ENCODE results near the gene TLR5. TPM values are rescaled to one million over a fixed set of nuclear protein-coding genes. Genes with fewer than 3 reads are reported as not detected.

TLR5 gene
- total and polyA plus RNA-seq, 2 donors (not counting 1 experiment from before 2014, with no cell fraction given) = 0.17 to 0.19 TPM

DNA sequence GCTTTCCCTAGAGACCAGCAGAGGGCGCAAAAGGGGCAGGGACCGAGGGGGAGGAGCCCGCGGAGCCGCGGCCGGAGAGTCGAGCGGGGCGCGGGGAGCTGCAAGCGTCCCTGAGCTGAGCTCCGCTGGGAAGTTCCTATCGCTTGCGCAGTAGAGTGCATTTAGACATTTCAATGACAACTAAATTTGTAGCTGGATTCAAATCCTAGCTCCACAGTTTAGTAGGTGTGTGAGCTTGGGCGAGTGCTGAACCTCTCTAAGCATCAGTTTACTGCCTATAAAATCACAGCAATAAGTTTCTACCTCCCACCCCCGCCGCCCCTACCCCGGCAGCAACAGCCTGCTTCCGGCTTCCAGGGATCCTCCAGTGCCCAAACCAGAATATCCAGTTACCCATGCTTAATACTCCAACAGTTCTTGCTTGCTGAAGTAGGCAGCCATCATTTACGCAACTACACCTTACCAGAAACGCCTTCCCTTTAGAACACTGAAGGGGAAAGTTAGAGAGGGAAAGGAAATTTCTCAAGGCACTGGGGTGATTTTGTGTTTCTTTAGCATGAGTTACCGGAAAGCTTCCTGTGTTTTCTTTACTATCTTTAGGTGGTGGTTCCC lies 9.1 kb downstream of the TLR5 start:
- Histone ChIP-seq H3K4me2 (ENCODE audit: extremely low read depth, insufficient read depth, low read length) (peak overlapping the region; percentile 83), H3K4me1 (ENCODE audit: control insufficient read depth, extremely low read depth, insufficient read depth, low read length) (peaks cover 2% of the 10 kb centered on the region), H3K9ac (ENCODE audit: insufficient read depth, low read length) (no peak overlapping the region), H3K36me3 (ENCODE audit: control insufficient read depth, insufficient read depth, low read length) (no peaks in the 10 kb centered on the region), H4K20me1 (ENCODE audit: control insufficient read depth, extremely low read depth, insufficient read depth, low read length) (no peaks in the 10 kb centered on the region), H3K9me3 (ENCODE audit: control insufficient read depth, insufficient read depth, low read depth, low read length) (no peaks in the 10 kb centered on the region), H3K27ac (ENCODE audit: insufficient read depth, low read length) (no peak overlapping the region), H3K4me3 (replicated peaks in 1 of 4; ENCODE audit: control extremely low read depth in 1 of 4, insufficient read depth in 1 of 4, low read depth in 3 of 4, low read length in 4 of 4) (peak overlapping the region in 3 of 4 experiments; percentile 16 to 37 (median 25)), H2AFZ (ENCODE audit: low read length) (peak overlapping the region; percentile 23), H3K79me2 (ENCODE audit: control insufficient read depth, insufficient read depth, low read length) (no peaks in the 10 kb centered on the region), H3K27me3 (ENCODE audit: control insufficient read depth, insufficient read depth, low read length) (peaks cover 7% of the 10 kb centered on the region)
- TF ChIP-seq EZH2 (IDR thresholded peaks at IDR 0.05; ENCODE audit: low read length, missing control alignments) = no peak
- TF ChIP-seq, protein P1, sequence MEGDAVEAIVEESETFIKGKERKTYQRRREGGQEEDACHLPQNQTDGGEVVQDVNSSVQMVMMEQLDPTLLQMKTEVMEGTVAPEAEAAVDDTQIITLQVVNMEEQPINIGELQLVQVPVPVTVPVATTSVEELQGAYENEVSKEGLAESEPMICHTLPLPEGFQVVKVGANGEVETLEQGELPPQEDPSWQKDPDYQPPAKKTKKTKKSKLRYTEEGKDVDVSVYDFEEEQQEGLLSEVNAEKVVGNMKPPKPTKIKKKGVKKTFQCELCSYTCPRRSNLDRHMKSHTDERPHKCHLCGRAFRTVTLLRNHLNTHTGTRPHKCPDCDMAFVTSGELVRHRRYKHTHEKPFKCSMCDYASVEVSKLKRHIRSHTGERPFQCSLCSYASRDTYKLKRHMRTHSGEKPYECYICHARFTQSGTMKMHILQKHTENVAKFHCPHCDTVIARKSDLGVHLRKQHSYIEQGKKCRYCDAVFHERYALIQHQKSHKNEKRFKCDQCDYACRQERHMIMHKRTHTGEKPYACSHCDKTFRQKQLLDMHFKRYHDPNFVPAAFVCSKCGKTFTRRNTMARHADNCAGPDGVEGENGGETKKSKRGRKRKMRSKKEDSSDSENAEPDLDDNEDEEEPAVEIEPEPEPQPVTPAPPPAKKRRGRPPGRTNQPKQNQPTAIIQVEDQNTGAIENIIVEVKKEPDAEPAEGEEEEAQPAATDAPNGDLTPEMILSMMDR (conservative IDR thresholded peaks at IDR 0.05 in 1 of 2, IDR thresholded peaks at IDR 0.05 in 1 of 2; ENCODE audit: low read depth in 1 of 2, low read length in 2 of 2) = peak in 1 of 2 donors; percentile 93
- DNase-seq (ENCODE audit: low read depth in 2 of 2) = peak; percentile 75 to 80

DNA sequence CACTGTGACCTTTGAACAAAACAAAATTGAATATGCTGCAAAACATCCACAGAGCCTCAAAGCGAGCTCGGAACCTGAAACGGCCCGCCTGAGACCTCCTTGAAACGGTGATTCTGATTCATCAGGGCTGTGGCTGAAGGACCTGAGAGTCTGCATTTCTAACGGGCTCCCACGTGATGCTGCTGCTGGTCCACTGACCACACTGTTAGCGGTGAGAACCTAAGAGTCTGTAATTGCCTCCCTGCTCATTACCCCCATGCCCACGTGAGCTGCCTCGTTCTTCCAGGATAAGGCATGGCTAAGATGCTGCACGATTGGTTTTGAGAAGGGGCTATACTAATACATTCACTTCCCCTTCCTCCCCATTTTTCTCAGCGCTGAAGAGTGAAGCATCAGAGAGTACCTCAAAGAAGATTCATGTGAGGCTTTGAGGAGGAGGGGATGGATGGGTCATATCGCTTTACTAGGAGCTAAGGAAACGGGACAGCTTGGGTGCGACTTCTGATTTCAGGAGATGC lies 9.7 kb downstream of the TLR5 start:
- TF ChIP-seq EZH2 (IDR thresholded peaks at IDR 0.05; ENCODE audit: low read length, missing control alignments) = peak; percentile 45
- TF ChIP-seq, protein P1 (conservative IDR thresholded peaks at IDR 0.05 in 1 of 2, IDR thresholded peaks at IDR 0.05 in 1 of 2; ENCODE audit: low read depth in 1 of 2, low read length in 2 of 2) = peak in 1 of 2 donors; percentile 95
- peak overlapping the region; percentile 42 for H2AFZ ChIP-seq (ENCODE audit: low read length)

DNA sequence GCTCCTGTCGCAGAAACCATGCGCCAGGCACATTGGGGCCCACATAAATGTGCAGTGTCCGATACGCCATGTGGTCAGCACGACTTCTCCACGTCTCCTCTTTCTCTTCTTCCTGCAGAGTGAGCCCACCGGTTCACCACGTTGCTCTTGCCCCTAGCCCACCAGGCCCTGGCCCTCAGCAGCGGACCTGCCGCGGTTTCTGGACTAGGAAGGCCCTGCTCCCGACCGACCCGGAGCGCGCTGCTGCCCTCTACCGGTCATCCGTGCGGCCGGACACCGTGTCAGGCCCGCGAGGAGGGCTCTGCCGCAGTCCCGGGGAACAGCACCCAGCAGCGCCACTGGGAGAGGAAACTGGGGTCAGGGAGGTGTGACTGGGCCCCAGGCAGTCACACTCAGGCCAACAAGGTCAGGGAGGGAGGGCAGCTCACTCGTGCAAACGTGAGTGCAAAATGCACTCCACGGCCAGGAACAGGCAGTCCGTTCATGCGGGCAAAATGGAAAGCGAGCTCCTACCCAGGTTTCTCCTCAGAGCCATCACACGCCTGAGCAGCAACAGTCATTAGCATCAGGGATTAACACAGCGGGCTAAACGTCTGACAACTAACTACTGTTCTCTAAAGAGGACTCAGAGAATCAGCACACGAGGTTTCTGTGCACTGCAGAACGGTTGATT lies 13.7 kb downstream of the TLR5 start:
- Histone ChIP-seq H3K9me3 (ENCODE audit: control insufficient read depth, insufficient read depth, low read depth, low read length) (no peaks in the 10 kb centered on the region), H3K27ac (ENCODE audit: insufficient read depth, low read length) (no peak overlapping the region), H2AFZ (ENCODE audit: low read length) (peak overlapping the region; percentile 77), H3K79me2 (ENCODE audit: control insufficient read depth, insufficient read depth, low read length) (no peaks in the 10 kb centered on the region), H3K4me1 (ENCODE audit: control insufficient read depth, extremely low read depth, insufficient read depth, low read length) (no peaks in the 10 kb centered on the region), H3K4me3 (replicated peaks in 1 of 4; ENCODE audit: control extremely low read depth in 1 of 4, insufficient read depth in 1 of 4, low read depth in 3 of 4, low read length in 4 of 4) (peak overlapping the region in 1 of 4 experiments; percentile 20), H3K36me3 (ENCODE audit: control insufficient read depth, insufficient read depth, low read length) (no peaks in the 10 kb centered on the region), H3K9ac (ENCODE audit: insufficient read depth, low read length) (no peak overlapping the region), H4K20me1 (ENCODE audit: control insufficient read depth, extremely low read depth, insufficient read depth, low read length) (no peaks in the 10 kb centered on the region), H3K4me2 (ENCODE audit: extremely low read depth, insufficient read depth, low read length) (peak overlapping the region; percentile 65), H3K27me3 (ENCODE audit: control insufficient read depth, insufficient read depth, low read length) (peaks cover 7% of the 10 kb centered on the region)
- DNase-seq (ENCODE audit: low read depth in 2 of 2) = peak; percentile 33 to 40
- TF ChIP-seq, protein P1 (conservative IDR thresholded peaks at IDR 0.05 in 1 of 2, IDR thresholded peaks at IDR 0.05 in 1 of 2; ENCODE audit: low read depth in 1 of 2, low read length in 2 of 2) = peak; percentile 75 to 77
- TF ChIP-seq EZH2 (IDR thresholded peaks at IDR 0.05; ENCODE audit: low read length, missing control alignments) = no peak

More for the DNA sequence above, 9.7 kb downstream of the TLR5 start:
- Histone ChIP-seq H3K27me3 (ENCODE audit: control insufficient read depth, insufficient read depth, low read length) (peaks cover 7% of the 10 kb centered on the region), H3K79me2 (ENCODE audit: control insufficient read depth, insufficient read depth, low read length) (no peaks in the 10 kb centered on the region), H3K9me3 (ENCODE audit: control insufficient read depth, insufficient read depth, low read depth, low read length) (no peaks in the 10 kb centered on the region), H3K4me3 (replicated peaks in 1 of 4; ENCODE audit: control extremely low read depth in 1 of 4, insufficient read depth in 1 of 4, low read depth in 3 of 4, low read length in 4 of 4) (no peak overlapping the region), H4K20me1 (ENCODE audit: control insufficient read depth, extremely low read depth, insufficient read depth, low read length) (no peaks in the 10 kb centered on the region), H3K4me1 (ENCODE audit: control insufficient read depth, extremely low read depth, insufficient read depth, low read length) (peaks cover 2% of the 10 kb centered on the region), H3K36me3 (ENCODE audit: control insufficient read depth, insufficient read depth, low read length) (no peaks in the 10 kb centered on the region), H3K4me2 (ENCODE audit: extremely low read depth, insufficient read depth, low read length) (peak overlapping the region; percentile 83), H3K27ac (ENCODE audit: insufficient read depth, low read length) (no peak overlapping the region), H3K9ac (ENCODE audit: insufficient read depth, low read length) (no peak overlapping the region)
- DNase-seq (ENCODE audit: low read depth in 2 of 2) = no peak
